H1 (cell line): ENCODE results near the gene AUH. TPM values are rescaled to one million over a fixed set of nuclear protein-coding genes. Genes with fewer than 3 reads are reported as not detected.

Source experiments
- CTCF ChIA-PET: fragments of 300-600 bp; sonication (Branson Sonifier 250); formaldehyde crosslinking; loops from one replicate; lab custom pipeline; 2021; ENCODE audit not compliant: partially characterized antibody; lab: Charles Lee
- POLR2A ChIA-PET: fragments of 300-600 bp; sonication (Branson Sonifier 250); formaldehyde crosslinking; loops from one replicate; lab custom pipeline; 2021; ENCODE audit warnings: inconsistent platforms; ENCODE audit not compliant: partially characterized antibody; lab: Charles Lee
- DNase-seq, 2 experiments: peaks; one replicate each; pipeline versions ENCODE4 v3.0.0 to v3.0.0-alpha.2; 2010 to 2022; ENCODE audit warnings: low spot score in 2 of 2, low read depth in 1 of 2, mixed read lengths in 1 of 2
- FAIRE-seq: peaks from 2 replicates; lab custom pipeline; 2011; peaks lifted over from hg19 to GRCh38; lab: Jason Lieb, UNC
- H2AFZ ChIP-seq: 2 replicates; pipeline ENCODE4 v1.8.1; 2012; ENCODE audit warnings: low read length, inconsistent platforms
- H2AK5ac ChIP-seq: 2 replicates; pipeline ENCODE4 v1.6.1; 2013; ENCODE audit warnings: low read depth, low read length
- H2BK120ac ChIP-seq: replicated peaks from 2 replicates; pipeline ENCODE3; 2013; ENCODE audit warnings: low read depth, low read length, inconsistent platforms
- H2BK12ac ChIP-seq: 2 replicates; pipeline ENCODE4 v1.6.1; 2013; ENCODE audit warnings: low read depth, low read length
- H2BK15ac ChIP-seq: 2 replicates; pipeline ENCODE4 v1.6.1; 2013; ENCODE audit warnings: low read length
- H2BK20ac ChIP-seq: 2 replicates; pipeline ENCODE4 v1.6.1; 2013; ENCODE audit warnings: low read length
- H2BK5ac ChIP-seq: 2 replicates; pipeline ENCODE4 v1.6.1; 2013; ENCODE audit warnings: low read depth, low read length
- H3K14ac ChIP-seq: 2 replicates; pipeline ENCODE4 v1.6.1; 2013; ENCODE audit warnings: inconsistent platforms; ENCODE audit not compliant: insufficient read length
- H3K18ac ChIP-seq: 2 replicates; pipeline ENCODE4 v1.6.1; 2013; ENCODE audit warnings: low read length; ENCODE audit errors: extremely low read depth
- H3K23ac ChIP-seq: 2 replicates; pipeline ENCODE4 v1.6.1; 2013; ENCODE audit warnings: inconsistent platforms; ENCODE audit not compliant: insufficient read length
- H3K23me2 ChIP-seq: 2 replicates; pipeline ENCODE4 v1.6.1; 2013; ENCODE audit warnings: low read depth, low read length
- H3K27ac ChIP-seq: 2 replicates; pipeline ENCODE4 v1.6.1; 2011; ENCODE audit warnings: low read depth, low read length, inconsistent platforms
- H3K27me3 ChIP-seq, 4 experiments: replicated peaks in 1 of 4; 1 replicate in 1 of 4; 2 replicates in 3 of 4; pipeline versions ENCODE4 v1.6.1 to v1.8.1; 2011 to 2013; ENCODE audit warnings: low read length in 3 of 4, mild to moderate bottlenecking in 3 of 4, inconsistent platforms in 2 of 4, mixed read lengths in 2 of 4, moderate library complexity in 1 of 4; ENCODE audit not compliant: control insufficient read depth in 3 of 4, insufficient read depth in 3 of 4; ENCODE audit errors: extremely low read depth in 1 of 4
- H3K36me3 ChIP-seq, 4 experiments: 2 replicates each; pipeline versions ENCODE4 v1.6.1 to v1.8.1; 2011 to 2013; ENCODE audit warnings: mild to moderate bottlenecking in 4 of 4, low read length in 3 of 4, moderate library complexity in 2 of 4, control low read depth in 1 of 4, inconsistent platforms in 1 of 4; ENCODE audit not compliant: insufficient read depth in 4 of 4, control insufficient read depth in 2 of 4
- H3K4ac ChIP-seq: replicated peaks from 2 replicates; pipeline ENCODE3; 2013; ENCODE audit warnings: low read length, low read depth, mixed read lengths, inconsistent platforms; ENCODE audit not compliant: insufficient read length
- H3K4me1 ChIP-seq, 4 experiments: replicated peaks in 1 of 4; 1 replicate in 1 of 4; 2 replicates in 3 of 4; pipeline versions ENCODE4 v1.6.1 to v1.8.1; 2011 to 2013; ENCODE audit warnings: low read length in 3 of 4, inconsistent platforms in 2 of 4, mixed read lengths in 1 of 4; ENCODE audit not compliant: insufficient read depth in 4 of 4, control insufficient read depth in 3 of 4
- H3K4me2 ChIP-seq, 2 experiments: 2 replicates each; pipeline versions ENCODE4 v1.6.1 to v1.8.1; 2011 to 2013; ENCODE audit warnings: low read depth in 2 of 2, low read length in 2 of 2, control low read depth in 1 of 2, inconsistent platforms in 1 of 2, mild to moderate bottlenecking in 1 of 2; ENCODE audit not compliant: insufficient read depth in 1 of 2
- H3K4me3 ChIP-seq, 4 experiments: fragments of 200-600, 300-600 bp in 1 of 4; sonication (generic), shearing (Covaris generic), sonication (Bioruptor Twin) in 1 of 4; 2 replicates each; pipeline versions ENCODE4 v1.5.1 to v1.8.1; 2011 to 2016; ENCODE audit warnings: low read length in 4 of 4, low read depth in 3 of 4, control low read depth in 2 of 4, inconsistent platforms in 2 of 4, mild to moderate bottlenecking in 2 of 4, mixed read lengths in 1 of 4, moderate library complexity in 1 of 4; ENCODE audit not compliant: insufficient read depth in 2 of 4; ENCODE audit errors: extremely low read depth in 1 of 4
- H3K56ac ChIP-seq: replicated peaks from 2 replicates; pipeline ENCODE3; 2013; ENCODE audit warnings: low read depth, mild to moderate bottlenecking, mixed read lengths, low read length, inconsistent platforms; ENCODE audit not compliant: insufficient read length
- H3K79me1 ChIP-seq: 2 replicates; pipeline ENCODE4 v1.6.1; 2013; ENCODE audit warnings: low read depth, low read length, control low read depth
- H3K79me2 ChIP-seq, 2 experiments: 2 replicates each; pipeline versions ENCODE4 v1.6.1 to v1.8.1; 2012 to 2013; ENCODE audit warnings: low read length in 2 of 2, mild to moderate bottlenecking in 2 of 2, inconsistent platforms in 1 of 2; ENCODE audit not compliant: insufficient read depth in 2 of 2, control insufficient read depth in 1 of 2
- H3K9ac ChIP-seq, 4 experiments: replicated peaks in 1 of 4; 1 replicate in 1 of 4; 2 replicates in 3 of 4; pipeline versions ENCODE4 v1.6.1 to v1.8.1; 2011 to 2013; ENCODE audit warnings: low read depth in 3 of 4, low read length in 3 of 4, control low read depth in 2 of 4, mild to moderate bottlenecking in 2 of 4, moderate library complexity in 2 of 4, inconsistent platforms in 1 of 4; ENCODE audit errors: extremely low read depth in 1 of 4
- H3K9me3 ChIP-seq, 2 experiments: 2 replicates each; pipeline versions ENCODE4 v1.6.1 to v1.8.1; 2012 to 2013; ENCODE audit warnings: mild to moderate bottlenecking in 2 of 2, moderate library complexity in 2 of 2, control low read depth in 1 of 2, inconsistent platforms in 1 of 2, low read depth in 1 of 2, low read length in 1 of 2, mixed read lengths in 1 of 2; ENCODE audit not compliant: insufficient read depth in 2 of 2
- H4K20me1 ChIP-seq, 2 experiments: replicated peaks in 1 of 2; 2 replicates each; pipeline versions ENCODE3 to v1.8.1; 2011 to 2013; ENCODE audit warnings: inconsistent platforms in 2 of 2, low read length in 2 of 2, mild to moderate bottlenecking in 1 of 2; ENCODE audit not compliant: insufficient read depth in 2 of 2, control insufficient read depth in 1 of 2
- H4K5ac ChIP-seq: 2 replicates; pipeline ENCODE4 v1.6.1; 2013; ENCODE audit warnings: low read length, low read depth, mixed read lengths, inconsistent platforms; ENCODE audit not compliant: insufficient read length
- H4K8ac ChIP-seq: 2 replicates; pipeline ENCODE4 v1.8.0; 2013; ENCODE audit warnings: mild to moderate bottlenecking, moderate library complexity, low read length, inconsistent platforms; ENCODE audit not compliant: insufficient read depth; ENCODE audit errors: extremely low read depth
- H4K91ac ChIP-seq: replicated peaks from 2 replicates; pipeline ENCODE3; 2013; ENCODE audit warnings: low read length, mixed read lengths, inconsistent platforms; ENCODE audit not compliant: insufficient read length
- ASH2L ChIP-seq: fragments of 200-600, 300-600 bp; sonication (generic); IDR thresholded peaks from one replicate; pipeline ENCODE4 v1.7.1; 2017; ENCODE audit warnings: low read length
- CBX5 ChIP-seq: fragments of 300-800, 300-1000 bp; sonication (generic); IDR thresholded peaks from 2 replicates; pipeline ENCODE4 v1.7.1; 2016; ENCODE audit warnings: antibody characterized with exemption, low read length, low read depth
- EP300 ChIP-seq, 2 experiments: IDR thresholded peaks; 1 replicate in 1 of 2; 2 replicates in 1 of 2; pipeline ENCODE4 v1.6.1; 2011 to 2012; ENCODE audit warnings: low read depth in 2 of 2, low read length in 2 of 2, mild to moderate bottlenecking in 2 of 2, borderline replicate concordance in 1 of 2, inconsistent platforms in 1 of 2, moderate library complexity in 1 of 2
- JUND ChIP-seq: IDR thresholded peaks from 2 replicates; pipeline ENCODE4 v1.6.1; 2011; ENCODE audit warnings: mild to moderate bottlenecking, improper control_type of control experiment, low read length
- RBBP5 ChIP-seq: IDR thresholded peaks from 2 replicates; pipeline ENCODE4 v1.7.1; 2012; ENCODE audit warnings: low read depth, mild to moderate bottlenecking, inconsistent platforms, low read length, moderate library complexity, borderline replicate concordance
- SP4 ChIP-seq: IDR thresholded peaks from 2 replicates; pipeline ENCODE4 v1.6.1; 2012; ENCODE audit warnings: low read length, inconsistent platforms
- WGBS, 2 experiments: shearing (Covaris generic) in 1 of 2; methylation state at CpG; one replicate each; pipeline versions ENCODE4 v1.1.6 to v1.1.7; 2013 to 2015; ENCODE audit warnings: low lambda C conversion rate in 2 of 2, mixed read lengths in 2 of 2, inconsistent platforms in 1 of 2, low coverage in 1 of 2, missing lambda C conversion rate in 1 of 2; ENCODE audit not compliant: insufficient replicate concordance in 2 of 2, insufficient coverage in 1 of 2, insufficient read length in 1 of 2; ENCODE audit errors: extremely low coverage in 1 of 2, missing lambda C conversion rate in 1 of 2; 5-methylcytosine and 5-hydroxymethylcytosine counted together
- polyA plus RNA-seq, 7 experiments: library from polyadenylated mRNA; depleted of rRNA in 3 of 7; stranded (reverse) in 5 of 7; unstranded in 2 of 7; fragments of >200 nt in 5 of 7; fragments of 200-250 nt in 2 of 7; gene quantifications; 1 replicate in 5 of 7; 2 replicates in 1 of 7; 4 replicates in 1 of 7; pipeline versions ENCODE4 v1.2.1 to v1.2.3, GENCODE V29; 2011 to 2013; ENCODE audit warnings: missing spikeins in 2 of 7, mixed read lengths in 2 of 7
- total RNA-seq: library from RNA; stranded (reverse); fragmentation: NEBNext Ultra II Directional; extraction: Animal tissue kit (Norgen Biotek cat#: 25700); gene quantifications from 2 replicates; pipeline ENCODE4 v1.2.1, GENCODE V29; 2021

AUH gene
- total and polyA plus RNA-seq, 2 of the 8 experiments (the other 6 are each of a cell fraction or from before 2014, with no cell fraction given): 5.8 to 21.9 TPM

GRCh38 chr9:91178281-91179236 is 183.2 kb downstream of the AUH start:
- Histone ChIP-seq H3K23ac (no peak overlapping the region), H3K27me3 (no peaks in the 10 kb centered on the region; a peak in 1 of 7 replicates), H3K36me3 (no peaks in the 10 kb centered on the region), H2BK12ac (no peak overlapping the region), H3K4me1 (no peaks in the 10 kb centered on the region), H4K5ac (no peak overlapping the region), H3K9ac (no peak overlapping the region), H4K91ac (no peak overlapping the region), H3K9me3 (0 out of 4 replicates have a peak, but pooled peaks cover 0 to 2% of the 10 kb centered on the region in 2 experiments), H2BK20ac (no peak overlapping the region), H3K27ac (no peak overlapping the region), H2AK5ac (no peak overlapping the region), H2BK15ac (no peak overlapping the region), H4K20me1 (no peaks in the 10 kb centered on the region), H4K8ac (peak overlapping the region; percentile 71; the same call in 1 of the 2 replicates), H3K79me2 (no peaks in the 10 kb centered on the region), H3K4me2 (no peak overlapping the region), H2BK5ac (no peak overlapping the region), H3K4me3 (no peak overlapping the region), H3K4ac (no peak overlapping the region), H3K56ac (no peak overlapping the region), H3K23me2 (no peaks in the 10 kb centered on the region), H2AFZ (no peak overlapping the region), H2BK120ac (no peak overlapping the region), H3K79me1 (no peaks in the 10 kb centered on the region; the same call in 1 of the 2 replicates), H3K14ac (no peak overlapping the region), H3K18ac (no peak overlapping the region)
- FAIRE-seq: no peak
- ChIA-PET CTCF (interaction anchor here (0.6 to 1.7 kb wide), 6 partner anchors 9 to 331 kb away, joined by 3 to 4 read pairs (median 3); no protein-coding TSS in a partner anchor), POLR2A (no interaction called here)
- peak in 1 of 2 experiments; percentile 34 for DNase-seq
- WGBS, 2 experiments: 94% methylated on average over 14 of the region's 15 CpGs; no CpG with 5 or more reads in 1 of the 2 experiments
- TF ChIP-seq EP300 (IDR thresholded peaks at IDR 0.05; ENCODE audit: borderline replicate concordance in 1 of 2, low read depth in 2 of 2, low read length in 2 of 2): no peak
- no peak for TF ChIP-seq ASH2L
- TF ChIP-seq RBBP5: no peak
- no peak for TF ChIP-seq JUND
- no peak for TF ChIP-seq CBX5
- no peak for TF ChIP-seq SP4
